ENCODE measurements around the gene PRKAG2.

PRKAG2 gene

DNA sequence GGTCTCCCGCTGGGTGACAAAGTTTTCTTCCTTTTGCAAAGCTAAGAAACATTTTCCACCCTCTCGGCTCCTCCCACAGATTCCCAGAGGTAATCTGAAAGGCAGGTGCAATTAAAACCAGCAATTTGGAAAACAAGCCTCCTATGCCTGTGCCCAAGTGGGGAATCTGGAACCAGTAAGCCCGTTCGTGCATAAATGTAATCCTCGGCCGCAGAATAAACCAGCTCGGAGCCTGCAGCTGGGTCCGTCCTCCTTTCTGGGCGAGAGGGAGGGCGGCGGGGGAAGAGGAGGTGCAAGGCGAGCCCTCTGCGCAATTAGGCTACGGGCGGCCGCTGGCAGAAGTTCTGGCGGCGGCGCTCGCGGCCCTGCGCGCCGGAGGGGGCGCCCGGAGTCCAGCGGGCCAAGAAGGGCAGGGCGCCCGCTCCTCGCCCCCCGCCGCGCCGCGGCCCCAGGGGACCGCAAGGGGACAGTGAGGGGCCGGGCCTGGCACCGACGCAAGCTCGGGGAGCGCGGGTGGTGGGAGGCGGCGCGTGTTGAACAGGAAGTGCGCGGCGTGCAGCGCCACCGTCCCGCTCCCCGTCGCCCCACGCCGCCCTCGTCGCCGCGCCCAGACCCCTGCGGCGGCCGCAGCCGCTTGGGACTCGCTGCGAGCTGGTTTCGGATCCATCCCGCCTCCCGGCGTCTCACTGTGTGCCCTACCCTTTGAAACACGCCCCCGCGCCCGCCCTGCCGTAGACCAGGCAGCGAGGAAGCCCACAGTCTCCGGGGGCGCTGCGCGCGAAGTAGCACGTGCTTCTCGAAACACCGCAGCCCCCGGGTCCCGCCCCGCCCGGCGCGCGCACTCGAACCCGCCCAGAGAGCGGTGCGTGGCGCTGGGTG lies at the start of gene PRKAG2:
PRKAG2 (minus strand) TSS at position 217 of the 879 bp plus-strand sequence. CDS start 495 bp downstream, outside the sequence.
- peaks cover 33% of the 10 kb centered on the region for H3K27me3 ChIP-seq (ENCODE audit: insufficient read depth, low read length)
- H3K36me3 ChIP-seq (ENCODE audit: insufficient read depth, low read length) = no peaks in the 10 kb centered on the region
- H3K9me3 ChIP-seq (ENCODE audit: low read length) = no peaks in the 10 kb centered on the region
- peak within 1 kb of the TSS; percentile 64 for H2AFZ ChIP-seq (ENCODE audit: low read depth, low read length)
- peak within 1 kb of the TSS; percentile 44 for H3K4me3 ChIP-seq (ENCODE audit: low read length)
- peaks cover 26% of the 10 kb centered on the region for H3K4me1 ChIP-seq (ENCODE audit: insufficient read depth, low read length)

DNA sequence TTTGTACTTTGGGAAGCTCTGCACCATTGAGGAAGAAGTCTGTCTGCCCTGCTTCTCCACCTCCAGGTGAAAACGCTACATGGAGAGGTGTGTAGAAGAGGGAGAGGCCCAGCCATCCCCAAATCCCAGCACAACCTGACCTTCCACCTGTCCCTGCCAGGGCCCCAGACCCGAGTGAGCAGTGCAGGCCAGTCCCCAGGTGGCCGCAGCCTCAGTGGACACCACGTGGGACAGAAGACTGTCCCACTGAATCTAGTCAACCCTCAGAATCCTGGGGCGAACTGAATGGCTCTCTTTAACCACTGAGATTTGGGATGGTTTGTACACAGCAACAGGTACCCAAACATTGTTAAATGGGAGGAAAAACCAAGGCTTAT lies 49.4 kb upstream of the PRKAG2 start:
- Histone ChIP-seq H3K9me3 (ENCODE audit: low read length) (no peaks in the 10 kb centered on the region), H3K27me3 (ENCODE audit: insufficient read depth, low read length) (no peaks in the 10 kb centered on the region), H3K36me3 (ENCODE audit: insufficient read depth, low read length) (no peaks in the 10 kb centered on the region), H2AFZ (ENCODE audit: low read depth, low read length) (no peak overlapping the region), H3K4me3 (ENCODE audit: low read length) (no peak overlapping the region), H3K4me1 (ENCODE audit: insufficient read depth, low read length) (no peaks in the 10 kb centered on the region)

DNA sequence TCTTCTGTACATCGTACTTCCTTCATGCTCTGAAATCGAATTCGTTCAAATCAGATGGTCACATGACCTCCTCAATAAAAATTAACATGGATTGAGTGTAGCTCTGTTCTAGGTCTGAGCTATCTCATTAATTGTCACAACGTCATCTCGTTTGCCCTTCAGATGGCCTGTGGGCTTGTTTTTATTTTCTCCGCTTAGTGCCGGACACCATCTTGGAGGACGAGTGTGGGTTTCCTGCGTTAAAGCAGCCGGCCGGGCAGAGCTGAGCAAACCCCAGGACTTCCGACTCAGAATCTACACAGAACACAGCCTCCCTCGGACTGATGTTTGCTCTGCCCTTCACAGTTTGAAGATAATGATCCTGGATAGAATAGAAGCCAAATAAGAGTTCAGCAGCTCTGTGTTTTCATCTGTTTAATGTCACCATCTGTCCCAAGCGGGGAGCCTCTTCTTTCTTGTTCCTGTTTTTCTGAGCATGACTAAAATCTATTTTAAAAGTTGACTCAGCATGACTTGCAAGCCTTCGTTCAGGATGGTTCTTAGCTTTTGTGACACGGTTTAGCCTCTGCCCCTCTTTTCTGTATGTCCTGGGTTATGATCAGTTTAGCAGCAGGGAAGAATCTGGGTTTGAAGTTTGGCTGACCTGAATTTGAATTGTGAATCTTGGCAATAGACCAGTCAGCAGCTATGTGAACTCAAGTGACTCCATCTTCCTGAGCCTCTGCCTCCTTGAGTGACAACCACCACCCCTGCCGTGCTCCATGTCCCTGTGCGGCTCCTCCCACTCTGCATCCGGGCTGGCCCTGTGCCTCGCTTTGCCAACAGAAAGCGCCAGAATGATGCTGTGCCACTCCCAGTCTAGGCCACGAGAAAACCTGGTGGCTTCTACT lies 48.8 kb upstream of the PRKAG2 start:
- Histone ChIP-seq H3K4me1 (ENCODE audit: insufficient read depth, low read length) (no peaks in the 10 kb centered on the region), H2AFZ (ENCODE audit: low read depth, low read length) (no peak overlapping the region), H3K9me3 (ENCODE audit: low read length) (no peaks in the 10 kb centered on the region), H3K36me3 (ENCODE audit: insufficient read depth, low read length) (no peaks in the 10 kb centered on the region), H3K4me3 (ENCODE audit: low read length) (no peak overlapping the region), H3K27me3 (ENCODE audit: insufficient read depth, low read length) (no peaks in the 10 kb centered on the region)

DNA sequence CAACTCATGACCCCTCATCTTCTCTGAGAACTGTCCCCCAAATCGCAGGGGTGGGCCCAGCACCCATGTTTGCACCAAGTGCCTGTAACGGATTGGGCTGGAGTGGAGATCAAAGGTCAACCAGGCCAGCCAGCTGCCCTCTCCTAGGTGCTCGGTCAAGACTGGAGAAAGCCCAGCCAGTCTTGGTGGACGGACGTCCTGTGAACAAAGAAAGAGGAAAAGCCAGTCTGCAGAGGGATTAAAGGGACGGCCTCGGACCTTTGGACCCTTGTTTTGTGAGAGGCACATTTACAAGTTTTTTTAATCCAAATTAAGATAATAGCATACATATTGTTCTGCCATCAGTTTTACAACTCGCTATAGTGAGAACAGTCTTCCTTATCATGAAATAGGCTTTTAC lies 47.6 kb upstream of the PRKAG2 start:
- Histone ChIP-seq H3K27me3 (ENCODE audit: insufficient read depth, low read length) (no peaks in the 10 kb centered on the region), H3K4me3 (ENCODE audit: low read length) (no peak overlapping the region), H3K9me3 (ENCODE audit: low read length) (no peaks in the 10 kb centered on the region), H3K36me3 (ENCODE audit: insufficient read depth, low read length) (no peaks in the 10 kb centered on the region), H2AFZ (ENCODE audit: low read depth, low read length) (no peak overlapping the region), H3K4me1 (ENCODE audit: insufficient read depth, low read length) (no peaks in the 10 kb centered on the region)

DNA sequence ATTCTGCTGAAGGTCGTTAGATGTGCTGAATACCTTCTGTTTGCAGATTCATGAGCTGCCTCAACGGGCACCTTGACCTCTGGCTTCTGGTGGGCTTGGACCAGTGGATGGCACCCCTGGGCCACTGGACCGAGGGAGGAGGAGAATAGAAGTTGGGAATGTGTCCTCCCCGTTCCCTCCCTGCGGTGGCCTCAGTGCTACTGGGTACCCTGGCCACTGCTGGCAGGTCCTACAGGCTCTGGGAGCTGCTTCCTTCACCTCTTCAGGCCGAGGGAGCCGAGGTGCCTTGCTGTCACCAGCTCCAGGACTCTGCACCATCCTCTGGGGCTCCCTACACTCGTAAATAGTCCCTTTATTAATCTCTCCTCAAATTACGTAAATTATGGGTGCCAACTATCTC lies 47.1 kb upstream of the PRKAG2 start:
- H3K9me3 ChIP-seq (ENCODE audit: low read length) = no peaks in the 10 kb centered on the region
- H3K4me1 ChIP-seq (ENCODE audit: insufficient read depth, low read length) = no peaks in the 10 kb centered on the region
- no peaks in the 10 kb centered on the region for H3K36me3 ChIP-seq (ENCODE audit: insufficient read depth, low read length)
- no peak overlapping the region for H2AFZ ChIP-seq (ENCODE audit: low read depth, low read length)
- no peak overlapping the region for H3K4me3 ChIP-seq (ENCODE audit: low read length)
- no peaks in the 10 kb centered on the region for H3K27me3 ChIP-seq (ENCODE audit: insufficient read depth, low read length)

DNA sequence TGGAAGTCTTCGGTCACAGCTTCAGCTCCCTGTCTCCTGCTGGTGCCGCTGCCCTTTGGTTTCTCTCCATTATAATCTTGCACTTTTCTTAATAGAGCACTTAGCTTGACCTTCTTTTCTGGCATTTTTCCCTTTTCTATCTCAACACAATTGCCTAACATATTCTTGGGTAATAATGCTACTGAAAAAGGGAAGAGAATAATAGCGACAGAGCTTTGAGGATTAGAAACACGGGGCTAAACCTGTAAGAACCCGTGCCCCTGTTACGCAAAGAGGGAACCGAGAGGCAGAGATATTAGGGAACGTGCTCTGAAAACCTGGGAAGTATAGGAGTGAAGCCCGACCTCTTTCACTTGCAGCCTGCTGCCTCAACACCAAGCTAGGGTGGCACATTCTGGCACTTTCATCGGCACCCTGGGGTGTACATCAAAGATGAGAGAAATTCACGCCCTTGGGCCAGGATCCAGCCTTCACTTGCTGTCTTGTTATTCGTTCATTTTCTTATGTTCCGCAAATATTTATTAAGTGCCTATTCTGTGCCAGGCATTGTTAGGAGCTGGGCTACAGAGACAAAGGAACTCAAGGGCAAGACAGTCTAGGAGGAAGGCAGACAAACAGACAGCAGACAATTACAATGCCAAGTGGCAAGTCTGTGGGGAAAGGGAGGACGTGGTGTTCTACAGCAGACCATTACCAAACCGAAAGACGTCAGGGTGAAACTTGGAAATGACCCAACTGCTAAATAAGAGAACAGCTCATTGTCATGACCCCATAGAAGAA lies 46.4 kb upstream of the PRKAG2 start:
- Histone ChIP-seq H3K27me3 (ENCODE audit: insufficient read depth, low read length) (no peaks in the 10 kb centered on the region), H3K4me1 (ENCODE audit: insufficient read depth, low read length) (no peaks in the 10 kb centered on the region), H2AFZ (ENCODE audit: low read depth, low read length) (no peak overlapping the region), H3K9me3 (ENCODE audit: low read length) (no peaks in the 10 kb centered on the region), H3K4me3 (ENCODE audit: low read length) (no peak overlapping the region), H3K36me3 (ENCODE audit: insufficient read depth, low read length) (no peaks in the 10 kb centered on the region)

DNA sequence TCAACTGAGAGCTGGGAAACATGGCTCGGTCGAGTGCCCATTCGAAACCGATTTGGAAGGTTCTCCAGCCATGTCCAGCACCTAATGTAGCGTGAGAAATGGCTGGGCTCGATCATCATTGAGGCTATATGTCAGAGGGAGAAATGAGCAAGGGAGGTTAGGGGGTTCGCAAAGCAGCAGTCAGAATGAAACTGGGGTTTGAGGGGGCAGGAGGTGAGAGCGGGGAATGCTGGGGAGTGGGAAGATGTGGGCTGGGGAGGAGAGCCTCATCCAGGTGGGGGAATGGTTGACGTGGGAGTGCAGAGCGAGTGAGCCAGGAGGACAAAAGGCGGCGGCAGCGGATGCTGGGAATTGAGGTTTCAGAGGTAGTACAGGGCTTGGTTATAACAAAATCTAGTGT lies 44.5 kb upstream of the PRKAG2 start:
- no peaks in the 10 kb centered on the region for H3K4me1 ChIP-seq (ENCODE audit: insufficient read depth, low read length)
- no peaks in the 10 kb centered on the region for H3K27me3 ChIP-seq (ENCODE audit: insufficient read depth, low read length)
- H3K9me3 ChIP-seq (ENCODE audit: low read length) = no peaks in the 10 kb centered on the region
- H2AFZ ChIP-seq (ENCODE audit: low read depth, low read length) = no peak overlapping the region
- H3K36me3 ChIP-seq (ENCODE audit: insufficient read depth, low read length) = no peaks in the 10 kb centered on the region
- H3K4me3 ChIP-seq (ENCODE audit: low read length) = no peak overlapping the region

DNA sequence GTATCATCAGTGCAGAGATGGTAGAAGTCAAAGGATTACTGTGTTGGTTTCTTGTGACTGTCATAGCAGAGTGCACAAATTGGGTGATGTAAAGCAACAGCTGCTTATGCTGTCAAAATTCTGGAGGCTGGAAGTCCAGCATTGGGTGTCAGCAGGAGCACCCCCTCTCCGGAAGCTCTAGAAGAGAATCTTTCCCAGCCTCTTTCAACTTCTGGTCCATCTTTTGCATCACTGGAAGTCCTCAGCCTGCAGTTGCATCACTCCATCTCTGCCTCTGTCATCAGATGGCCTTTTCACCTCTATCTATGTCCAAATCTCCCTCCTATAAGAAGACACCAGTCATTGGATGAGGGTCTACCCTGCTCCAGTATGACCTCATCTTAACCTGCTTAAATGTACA lies 43.6 kb upstream of the PRKAG2 start:
- H3K9me3 ChIP-seq (ENCODE audit: low read length) = no peaks in the 10 kb centered on the region
- H3K4me1 ChIP-seq (ENCODE audit: insufficient read depth, low read length) = no peaks in the 10 kb centered on the region
- no peaks in the 10 kb centered on the region for H3K27me3 ChIP-seq (ENCODE audit: insufficient read depth, low read length)
- H3K36me3 ChIP-seq (ENCODE audit: insufficient read depth, low read length) = no peaks in the 10 kb centered on the region
- no peak overlapping the region for H3K4me3 ChIP-seq (ENCODE audit: low read length)
- no peak overlapping the region for H2AFZ ChIP-seq (ENCODE audit: low read depth, low read length)

DNA sequence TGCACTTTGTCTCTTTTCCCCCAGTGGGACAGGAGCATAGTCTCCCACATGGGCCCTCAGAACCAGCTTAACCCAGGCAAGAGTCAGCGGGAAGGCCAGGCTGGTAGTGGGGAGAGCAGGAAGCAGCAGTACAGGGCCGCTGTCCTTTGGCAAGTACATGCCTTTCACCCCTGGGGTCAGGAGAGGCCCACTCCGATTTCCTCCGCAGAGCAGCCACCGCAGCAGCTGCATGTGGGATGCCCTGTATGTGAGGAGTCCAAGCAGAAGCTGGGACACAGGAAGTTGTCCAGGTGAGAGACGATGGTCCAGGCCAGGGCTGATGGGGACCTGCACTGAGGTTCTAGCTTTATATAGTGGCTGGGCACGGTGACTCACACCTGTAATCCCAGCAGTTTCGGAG lies 42.7 kb upstream of the PRKAG2 start:
- no peaks in the 10 kb centered on the region for H3K27me3 ChIP-seq (ENCODE audit: insufficient read depth, low read length)
- no peaks in the 10 kb centered on the region for H3K4me1 ChIP-seq (ENCODE audit: insufficient read depth, low read length)
- H2AFZ ChIP-seq (ENCODE audit: low read depth, low read length) = no peak overlapping the region
- no peak overlapping the region for H3K4me3 ChIP-seq (ENCODE audit: low read length)
- no peaks in the 10 kb centered on the region for H3K36me3 ChIP-seq (ENCODE audit: insufficient read depth, low read length)
- H3K9me3 ChIP-seq (ENCODE audit: low read length) = no peaks in the 10 kb centered on the region

DNA sequence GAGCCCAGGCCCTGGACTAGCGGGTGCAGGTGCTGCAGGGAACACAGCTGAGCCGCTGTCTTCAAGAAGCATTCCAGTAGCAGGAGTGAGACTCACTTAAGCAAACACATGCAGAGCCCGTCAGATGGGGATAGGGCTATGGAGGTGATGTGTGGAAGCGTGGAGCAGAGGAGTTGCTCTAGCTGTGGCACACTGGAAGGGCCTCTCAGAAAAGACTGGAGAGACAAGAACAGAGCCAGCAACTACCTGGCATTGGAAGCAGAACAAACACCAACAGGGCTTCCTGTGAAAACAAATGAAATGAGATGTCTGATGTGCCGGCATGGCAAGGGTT lies 41.6 kb upstream of the PRKAG2 start:
- H3K9me3 ChIP-seq (ENCODE audit: low read length) = peaks cover 2% of the 10 kb centered on the region
- no peaks in the 10 kb centered on the region for H3K4me1 ChIP-seq (ENCODE audit: insufficient read depth, low read length)
- no peaks in the 10 kb centered on the region for H3K27me3 ChIP-seq (ENCODE audit: insufficient read depth, low read length)
- H3K4me3 ChIP-seq (ENCODE audit: low read length) = no peak overlapping the region
- no peak overlapping the region for H2AFZ ChIP-seq (ENCODE audit: low read depth, low read length)
- no peaks in the 10 kb centered on the region for H3K36me3 ChIP-seq (ENCODE audit: insufficient read depth, low read length)

DNA sequence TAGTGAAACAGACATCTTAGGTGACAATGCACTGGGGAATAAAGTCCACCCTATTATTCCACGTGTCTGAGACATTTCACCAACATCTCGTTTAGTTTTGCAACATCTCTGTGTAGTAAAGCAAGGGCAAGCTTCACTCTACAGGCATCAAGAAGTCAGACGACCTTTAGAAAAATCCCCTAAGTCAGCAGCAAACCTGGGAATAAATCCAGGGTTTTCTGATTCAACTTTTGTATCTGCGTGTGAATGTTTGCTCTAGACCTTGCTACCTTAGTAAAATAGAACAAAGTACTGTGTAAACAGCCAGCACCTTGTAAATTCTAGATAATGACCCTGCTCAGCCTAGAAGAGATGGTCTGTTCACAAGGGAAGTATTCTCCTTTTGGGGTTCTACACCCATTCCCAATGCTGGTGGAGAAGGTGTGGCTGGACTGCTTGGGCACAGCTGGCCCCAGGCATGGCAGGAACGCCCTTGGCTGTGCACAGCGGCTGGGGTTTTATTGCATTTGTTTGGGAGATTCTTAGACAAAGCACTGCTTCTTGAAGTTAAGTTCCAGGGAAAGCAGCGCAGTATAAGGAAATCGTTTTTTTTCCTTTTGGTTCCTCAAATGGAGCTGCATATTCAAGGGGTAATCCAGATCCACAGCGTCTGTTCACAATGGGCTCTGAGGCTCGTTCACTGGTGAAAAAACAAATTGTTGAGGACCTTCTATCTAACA lies 41.0 kb upstream of the PRKAG2 start:
- no peak overlapping the region for H3K4me3 ChIP-seq (ENCODE audit: low read length)
- no peaks in the 10 kb centered on the region for H3K4me1 ChIP-seq (ENCODE audit: insufficient read depth, low read length)
- no peaks in the 10 kb centered on the region for H3K36me3 ChIP-seq (ENCODE audit: insufficient read depth, low read length)
- no peaks in the 10 kb centered on the region for H3K27me3 ChIP-seq (ENCODE audit: insufficient read depth, low read length)
- H3K9me3 ChIP-seq (ENCODE audit: low read length) = peaks cover 2% of the 10 kb centered on the region
- no peak overlapping the region for H2AFZ ChIP-seq (ENCODE audit: low read depth, low read length)

DNA sequence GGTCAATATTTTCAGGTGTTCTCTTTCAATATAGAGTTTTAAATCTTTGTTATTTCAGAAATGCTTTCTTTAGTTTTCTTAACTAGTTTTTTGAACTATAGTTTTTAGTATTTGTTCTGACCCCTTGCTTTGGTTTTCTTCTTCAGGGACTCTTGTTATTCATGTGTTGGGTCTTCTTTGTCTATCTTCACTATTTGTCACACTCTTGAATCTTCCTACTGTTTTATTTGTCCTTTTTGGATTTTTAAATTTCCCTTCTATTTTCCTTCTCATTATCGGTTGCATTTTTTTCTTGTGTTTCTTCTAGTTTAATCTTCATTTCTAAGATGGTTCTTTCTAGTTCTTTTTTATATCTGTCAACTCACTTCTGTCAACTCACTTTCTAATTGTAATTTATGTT lies 37.1 kb upstream of the PRKAG2 start:
- Histone ChIP-seq H2AFZ (ENCODE audit: low read depth, low read length) (no peak overlapping the region), H3K27me3 (ENCODE audit: insufficient read depth, low read length) (no peaks in the 10 kb centered on the region), H3K36me3 (ENCODE audit: insufficient read depth, low read length) (no peaks in the 10 kb centered on the region)

More for the DNA sequence above, 37.1 kb upstream of the PRKAG2 start:
- H3K4me3 ChIP-seq (ENCODE audit: low read length) = no peak overlapping the region
- no peaks in the 10 kb centered on the region for H3K4me1 ChIP-seq (ENCODE audit: insufficient read depth, low read length)
- H3K9me3 ChIP-seq (ENCODE audit: low read length) = peaks cover 2% of the 10 kb centered on the region
